Osteocyte (in vitro differentiated cells): ENCODE data around the gene ERAP2. TPM values are rescaled to one million over a fixed set of nuclear protein-coding genes. Genes with fewer than 3 reads are reported as not detected.

Experiments used
- DNase-seq: peaks from one replicate; pipeline ENCODE4 v3.0.0; 2021; ENCODE audit warnings: mixed read lengths; ENCODE audit not compliant: unreplicated experiment; ENCODE audit errors: extremely low spot score
- H3K27ac Mint-ChIP-seq: one replicate; pipeline ENCODE4 v1.8.0; 2021; ENCODE audit warnings: mild to moderate bottlenecking, mixed read lengths; ENCODE audit not compliant: unreplicated experiment
- H3K27me3 Mint-ChIP-seq: one replicate; pipeline ENCODE4 v1.8.0; 2021; ENCODE audit warnings: mixed read lengths; ENCODE audit not compliant: unreplicated experiment
- H3K36me3 Mint-ChIP-seq: one replicate; pipeline ENCODE4 v1.8.0; 2021; ENCODE audit warnings: mixed read lengths; ENCODE audit not compliant: unreplicated experiment
- H3K4me1 Mint-ChIP-seq: one replicate; pipeline ENCODE4 v1.8.0; 2021; ENCODE audit warnings: mixed read lengths; ENCODE audit not compliant: unreplicated experiment
- H3K4me3 Mint-ChIP-seq: one replicate; pipeline ENCODE4 v1.8.0; 2021; ENCODE audit warnings: mild to moderate bottlenecking, moderate library complexity, mixed read lengths; ENCODE audit not compliant: unreplicated experiment
- H3K9me3 Mint-ChIP-seq: one replicate; pipeline ENCODE4 v1.8.0; 2021; ENCODE audit warnings: mixed read lengths; ENCODE audit not compliant: unreplicated experiment
- total RNA-seq: library from RNA; stranded (reverse); gene quantifications from 2 replicates; pipeline ENCODE4 v1.2.1, GENCODE V29; 2021
- TF ChIP-seq, protein P1 (sequence below): fragments of 200-600 bp; sonication (generic); IDR thresholded peaks from 2 replicates; pipeline ENCODE4 v1.5.0; 2021; ENCODE audit warnings: antibody characterized with exemption, mild to moderate bottlenecking, moderate library complexity

The ERAP2 gene
- total RNA-seq, 1 donor from 2014 or later, result 3.5 TPM

DNA sequence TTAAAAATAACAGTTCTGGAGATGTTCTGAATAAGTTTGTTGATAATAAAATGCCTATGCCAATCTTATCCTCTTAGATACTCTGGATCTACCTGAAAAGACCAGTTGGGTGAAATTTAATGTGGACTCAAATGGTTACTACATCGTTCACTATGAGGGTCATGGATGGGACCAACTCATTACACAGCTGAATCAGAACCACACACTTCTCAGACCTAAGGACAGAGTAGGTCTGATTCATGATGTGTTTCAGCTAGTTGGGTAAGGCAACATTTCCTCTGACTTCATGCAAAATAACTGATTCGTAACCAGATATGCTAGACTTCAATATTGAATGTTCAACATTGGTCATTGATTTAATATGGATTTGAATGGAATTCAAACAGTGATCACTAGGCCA lies 27.0 kb downstream of the ERAP2 start:
- Mint-ChIP-seq H3K9me3 (no peaks in the 10 kb centered on the region), H3K36me3 (peaks cover 31% of the 10 kb centered on the region), H3K4me1 (peaks cover 14% of the 10 kb centered on the region), H3K27ac (peak overlapping the region; percentile 82), H3K27me3 (no peaks in the 10 kb centered on the region), H3K4me3 (no peak overlapping the region)
- TF ChIP-seq, protein P1, sequence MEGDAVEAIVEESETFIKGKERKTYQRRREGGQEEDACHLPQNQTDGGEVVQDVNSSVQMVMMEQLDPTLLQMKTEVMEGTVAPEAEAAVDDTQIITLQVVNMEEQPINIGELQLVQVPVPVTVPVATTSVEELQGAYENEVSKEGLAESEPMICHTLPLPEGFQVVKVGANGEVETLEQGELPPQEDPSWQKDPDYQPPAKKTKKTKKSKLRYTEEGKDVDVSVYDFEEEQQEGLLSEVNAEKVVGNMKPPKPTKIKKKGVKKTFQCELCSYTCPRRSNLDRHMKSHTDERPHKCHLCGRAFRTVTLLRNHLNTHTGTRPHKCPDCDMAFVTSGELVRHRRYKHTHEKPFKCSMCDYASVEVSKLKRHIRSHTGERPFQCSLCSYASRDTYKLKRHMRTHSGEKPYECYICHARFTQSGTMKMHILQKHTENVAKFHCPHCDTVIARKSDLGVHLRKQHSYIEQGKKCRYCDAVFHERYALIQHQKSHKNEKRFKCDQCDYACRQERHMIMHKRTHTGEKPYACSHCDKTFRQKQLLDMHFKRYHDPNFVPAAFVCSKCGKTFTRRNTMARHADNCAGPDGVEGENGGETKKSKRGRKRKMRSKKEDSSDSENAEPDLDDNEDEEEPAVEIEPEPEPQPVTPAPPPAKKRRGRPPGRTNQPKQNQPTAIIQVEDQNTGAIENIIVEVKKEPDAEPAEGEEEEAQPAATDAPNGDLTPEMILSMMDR, result no peak
- no peak for DNase-seq

DNA sequence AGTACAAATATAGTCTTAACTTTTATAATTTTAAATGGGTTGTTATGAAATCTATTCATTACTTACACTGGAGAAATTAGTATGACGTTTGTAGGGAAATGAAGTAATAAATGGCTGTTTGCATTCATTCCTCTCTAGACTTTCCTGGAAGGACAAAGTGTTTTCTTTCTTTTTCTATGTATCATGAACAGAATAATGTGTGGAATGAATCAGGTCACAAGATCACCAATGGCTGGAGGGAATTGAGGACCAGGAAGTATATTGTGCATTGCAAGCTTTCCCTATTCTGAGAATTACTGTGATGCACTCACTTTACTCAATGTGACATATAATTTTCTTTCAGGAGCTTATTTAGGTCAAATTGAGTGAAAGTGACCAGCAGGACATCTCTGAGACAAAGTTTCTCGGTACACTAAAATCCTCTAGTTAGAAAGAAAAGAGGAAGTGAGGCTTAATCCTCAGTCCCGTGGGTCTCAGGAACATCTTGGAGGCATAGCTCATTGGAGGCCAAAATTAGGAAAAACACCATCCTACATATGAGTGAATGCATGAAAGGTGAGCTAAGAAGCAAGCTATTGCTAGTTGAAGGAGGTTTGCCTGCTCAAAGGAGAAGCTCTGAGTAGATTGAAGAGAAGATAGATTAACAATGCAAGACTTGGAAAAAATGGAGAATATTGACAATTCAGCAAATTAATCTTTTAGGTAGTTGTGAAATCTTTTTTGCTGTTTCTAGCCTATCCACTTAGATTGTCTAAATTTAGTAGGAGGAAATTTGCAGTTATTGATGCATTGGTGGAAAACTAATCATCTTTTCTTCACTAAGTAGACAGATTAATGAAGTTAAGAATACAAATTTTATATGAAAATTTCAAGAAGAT lies 28.0 kb downstream of the ERAP2 start:
- H3K27me3 Mint-ChIP-seq, result no peaks in the 10 kb centered on the region
- H3K36me3 Mint-ChIP-seq, result peaks cover 24% of the 10 kb centered on the region
- TF ChIP-seq, protein P1, result no peak
- H3K4me3 Mint-ChIP-seq, result no peak overlapping the region
- no peak for DNase-seq
- peaks cover 14% of the 10 kb centered on the region for H3K4me1 Mint-ChIP-seq
- H3K27ac Mint-ChIP-seq, result peak overlapping the region; percentile 82
- no peaks in the 10 kb centered on the region for H3K9me3 Mint-ChIP-seq

DNA sequence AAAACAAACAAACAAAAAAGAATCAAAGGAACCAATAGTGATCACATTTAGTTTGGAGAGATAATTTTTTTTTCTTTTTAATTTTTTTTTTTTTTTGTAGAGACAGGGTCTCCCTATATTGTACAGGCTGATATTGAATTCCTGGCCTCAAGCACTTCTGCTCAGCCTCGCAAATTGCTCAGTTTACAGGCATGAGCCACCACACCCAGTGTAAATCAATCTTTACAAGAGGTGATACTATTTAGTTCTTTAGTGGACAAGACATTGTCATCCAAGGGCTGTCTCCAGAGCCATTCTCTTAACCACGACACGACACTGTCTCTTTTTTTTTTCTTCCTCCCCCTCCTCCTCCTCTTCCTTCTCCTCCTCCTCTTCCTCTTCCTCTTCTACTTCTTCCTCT lies 29.6 kb downstream of the ERAP2 start:
- Mint-ChIP-seq H3K4me3 (no peak overlapping the region), H3K9me3 (no peaks in the 10 kb centered on the region), H3K4me1 (peaks cover 14% of the 10 kb centered on the region), H3K36me3 (peaks cover 25% of the 10 kb centered on the region), H3K27me3 (no peaks in the 10 kb centered on the region), H3K27ac (no peak overlapping the region)
- TF ChIP-seq, protein P1, result no peak
- no peak for DNase-seq

DNA sequence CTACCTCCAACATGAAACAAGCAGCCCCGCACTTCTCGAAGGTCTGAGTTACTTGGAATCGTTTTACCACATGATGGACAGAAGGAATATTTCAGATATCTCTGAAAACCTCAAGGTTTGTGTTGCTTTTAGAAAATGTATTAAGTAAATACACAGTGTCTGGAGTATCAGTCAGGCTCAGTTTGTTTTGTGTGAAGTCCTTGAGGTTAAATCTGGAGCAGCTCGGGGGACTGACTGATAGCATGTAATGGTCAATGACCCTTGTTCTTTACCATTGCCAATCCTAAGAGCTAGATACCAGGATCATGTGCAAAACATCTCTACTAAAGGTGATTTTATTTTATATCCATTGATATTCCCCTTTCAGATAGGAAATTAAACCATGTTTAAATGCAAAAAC lies 32.7 kb downstream of the ERAP2 start:
- TF ChIP-seq, protein P1, result no peak
- H3K4me3 Mint-ChIP-seq, result no peak overlapping the region
- H3K36me3 Mint-ChIP-seq, result peaks cover 9% of the 10 kb centered on the region
- H3K27ac Mint-ChIP-seq, result no peak overlapping the region
- peaks cover 8% of the 10 kb centered on the region for H3K4me1 Mint-ChIP-seq
- H3K27me3 Mint-ChIP-seq, result no peaks in the 10 kb centered on the region
- DNase-seq, result no peak
- no peaks in the 10 kb centered on the region for H3K9me3 Mint-ChIP-seq

DNA sequence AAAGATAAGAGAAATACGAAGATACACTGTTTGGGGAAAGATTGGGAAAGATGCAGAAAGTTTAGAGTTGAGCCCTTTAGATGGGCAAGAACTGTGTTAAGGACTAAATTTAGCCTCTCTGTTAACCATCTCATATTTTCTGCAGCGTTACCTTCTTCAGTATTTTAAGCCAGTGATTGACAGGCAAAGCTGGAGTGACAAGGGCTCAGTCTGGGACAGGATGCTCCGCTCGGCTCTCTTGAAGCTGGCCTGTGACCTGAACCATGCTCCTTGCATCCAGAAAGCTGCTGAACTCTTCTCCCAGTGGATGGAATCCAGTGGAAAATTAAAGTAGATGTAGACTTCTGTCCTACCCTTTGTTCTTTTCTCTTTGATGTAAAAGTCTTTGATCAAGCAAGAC lies 33.1 kb downstream of the ERAP2 start:
- no peaks in the 10 kb centered on the region for H3K9me3 Mint-ChIP-seq
- H3K4me1 Mint-ChIP-seq, result peaks cover 4% of the 10 kb centered on the region
- TF ChIP-seq, protein P1, result no peak
- H3K36me3 Mint-ChIP-seq, result peaks cover 13% of the 10 kb centered on the region
- H3K4me3 Mint-ChIP-seq, result no peak overlapping the region
- DNase-seq, result no peak
- H3K27ac Mint-ChIP-seq, result no peak overlapping the region
- H3K27me3 Mint-ChIP-seq, result no peaks in the 10 kb centered on the region
